IMR-90 (cell line): ENCODE data around the gene CPB1.

Source experiments
- BHLHE40 ChIP-seq: fragments of 150-350 bp; IDR thresholded peaks from 2 replicates; pipeline ENCODE4 v1.6.1; 2016; ENCODE audit warnings: mild to moderate bottlenecking, low read depth, low read length
- CEBPB ChIP-seq: IDR thresholded peaks from 2 replicates; pipeline ENCODE4 v1.6.1; 2012; ENCODE audit warnings: low read depth, low read length, improper control_type of control experiment
- CHD1 ChIP-seq: IDR thresholded peaks from 2 replicates; pipeline ENCODE4 v1.6.1; 2012; ENCODE audit warnings: low read depth, low read length, improper control_type of control experiment
- MXI1 ChIP-seq: IDR thresholded peaks from 2 replicates; pipeline ENCODE4 v1.6.1; 2012; ENCODE audit warnings: low read depth, mild to moderate bottlenecking, low read length, moderate library complexity, borderline replicate concordance
- NFE2L2 ChIP-seq: fragments of 150-350 bp; IDR thresholded peaks from 2 replicates; pipeline ENCODE4 v1.6.1; 2016; ENCODE audit warnings: low read depth, mild to moderate bottlenecking, low read length
- POLR2A ChIP-seq: IDR thresholded peaks from 2 replicates; pipeline ENCODE4 v1.6.1; 2012; ENCODE audit warnings: mild to moderate bottlenecking, low read depth, low read length
- RCOR1 ChIP-seq: IDR thresholded peaks from 2 replicates; pipeline ENCODE4 v1.6.1; 2012; ENCODE audit warnings: mild to moderate bottlenecking, low read length, improper control_type of control experiment; ENCODE audit not compliant: insufficient replicate concordance
- SMC3 ChIP-seq: fragments of 150-350 bp; IDR thresholded peaks from 2 replicates; pipeline ENCODE4 v1.6.1; 2016; ENCODE audit warnings: low read depth, mild to moderate bottlenecking, antibody characterized with exemption, low read length, moderate library complexity
- TF ChIP-seq, protein P1 (sequence below): conservative IDR thresholded peaks from 2 replicates; pipeline ENCODE4 v1.5.1; 2012; ENCODE audit warnings: mild to moderate bottlenecking, low read depth, low read length, improper control_type of control experiment
- TF ChIP-seq, protein P2 (sequence below): fragments of 150-350 bp; IDR thresholded peaks from 2 replicates; pipeline ENCODE4 v1.6.1; 2016; ENCODE audit warnings: low read depth, mild to moderate bottlenecking, low read length, moderate library complexity, borderline replicate concordance

DNA sequence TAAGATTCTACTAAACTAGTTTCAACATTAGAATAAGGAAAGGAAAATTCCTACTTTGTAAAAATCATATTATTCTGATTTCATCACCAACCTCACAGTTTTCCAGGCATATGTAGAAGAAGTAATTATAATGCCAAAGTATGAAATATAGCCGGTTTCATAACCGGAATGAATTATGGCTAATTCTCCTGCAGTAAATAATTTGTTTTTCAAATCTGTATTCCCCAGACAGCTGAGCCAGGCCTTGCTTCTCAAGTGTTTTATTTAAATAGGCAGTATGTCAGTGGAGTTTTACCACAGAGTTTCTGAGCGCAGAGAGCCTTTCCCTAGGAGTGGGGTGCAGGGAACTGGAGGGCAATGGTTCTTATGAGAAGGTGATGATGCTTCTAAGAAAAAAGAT is 28.8 kb downstream of the CPB1 start:
- TF ChIP-seq, protein P1, sequence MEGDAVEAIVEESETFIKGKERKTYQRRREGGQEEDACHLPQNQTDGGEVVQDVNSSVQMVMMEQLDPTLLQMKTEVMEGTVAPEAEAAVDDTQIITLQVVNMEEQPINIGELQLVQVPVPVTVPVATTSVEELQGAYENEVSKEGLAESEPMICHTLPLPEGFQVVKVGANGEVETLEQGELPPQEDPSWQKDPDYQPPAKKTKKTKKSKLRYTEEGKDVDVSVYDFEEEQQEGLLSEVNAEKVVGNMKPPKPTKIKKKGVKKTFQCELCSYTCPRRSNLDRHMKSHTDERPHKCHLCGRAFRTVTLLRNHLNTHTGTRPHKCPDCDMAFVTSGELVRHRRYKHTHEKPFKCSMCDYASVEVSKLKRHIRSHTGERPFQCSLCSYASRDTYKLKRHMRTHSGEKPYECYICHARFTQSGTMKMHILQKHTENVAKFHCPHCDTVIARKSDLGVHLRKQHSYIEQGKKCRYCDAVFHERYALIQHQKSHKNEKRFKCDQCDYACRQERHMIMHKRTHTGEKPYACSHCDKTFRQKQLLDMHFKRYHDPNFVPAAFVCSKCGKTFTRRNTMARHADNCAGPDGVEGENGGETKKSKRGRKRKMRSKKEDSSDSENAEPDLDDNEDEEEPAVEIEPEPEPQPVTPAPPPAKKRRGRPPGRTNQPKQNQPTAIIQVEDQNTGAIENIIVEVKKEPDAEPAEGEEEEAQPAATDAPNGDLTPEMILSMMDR = no peak
- TF ChIP-seq, protein P2, sequence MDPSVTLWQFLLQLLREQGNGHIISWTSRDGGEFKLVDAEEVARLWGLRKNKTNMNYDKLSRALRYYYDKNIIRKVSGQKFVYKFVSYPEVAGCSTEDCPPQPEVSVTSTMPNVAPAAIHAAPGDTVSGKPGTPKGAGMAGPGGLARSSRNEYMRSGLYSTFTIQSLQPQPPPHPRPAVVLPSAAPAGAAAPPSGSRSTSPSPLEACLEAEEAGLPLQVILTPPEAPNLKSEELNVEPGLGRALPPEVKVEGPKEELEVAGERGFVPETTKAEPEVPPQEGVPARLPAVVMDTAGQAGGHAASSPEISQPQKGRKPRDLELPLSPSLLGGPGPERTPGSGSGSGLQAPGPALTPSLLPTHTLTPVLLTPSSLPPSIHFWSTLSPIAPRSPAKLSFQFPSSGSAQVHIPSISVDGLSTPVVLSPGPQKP = no peak
- no peak for TF ChIP-seq BHLHE40
- no peak for TF ChIP-seq CEBPB
- no peak for TF ChIP-seq POLR2A
- TF ChIP-seq CHD1 = no peak
- TF ChIP-seq SMC3 = no peak
- TF ChIP-seq NFE2L2 = no peak
- no peak for TF ChIP-seq RCOR1
- no peak for TF ChIP-seq MXI1
